SK-N-SH (cell line): ENCODE results near the gene MRC1. TPM values are rescaled to one million over a fixed set of nuclear protein-coding genes. Genes with fewer than 3 reads are reported as not detected.
"Not testable (repeated sequence)": the region's sequence is repeated elsewhere in the genome, so short reads cannot be mapped to it uniquely, and the experiment has no call there.

Experiments
- CTCF ChIA-PET: fragments of 300-600, 350-600 bp; formaldehyde crosslinking; extraction: SDS; loops from one replicate; lab custom pipeline; 2021; lab: Yijun Ruan, JAX
- POLR2A ChIA-PET: fragments of 350-600 bp; sonication (Branson Sonifier 250); formaldehyde crosslinking; extraction: SDS; loops from one replicate; lab custom pipeline; 2020; ENCODE audit warnings: antibody characterized with exemption, inconsistent platforms; lab: Yijun Ruan, JAX
- DNase-seq: peaks from one replicate; pipeline ENCODE4 v3.0.0; 2012
- H2AFZ ChIP-seq: fragments of 200-600 bp; sonication (generic); 2 replicates; pipeline ENCODE4 v1.8.1; 2016; ENCODE audit warnings: antibody characterized with exemption, mild to moderate bottlenecking, low read depth
- H3F3A ChIP-seq: fragments of 200-600 bp; sonication (generic); replicated peaks from 2 replicates; pipeline ENCODE3; 2016; ENCODE audit warnings: antibody characterized with exemption, mild to moderate bottlenecking; ENCODE audit not compliant: insufficient read depth
- H3K27ac ChIP-seq, 2 experiments: fragments of 200-500 bp in 1 of 2; fragments of 200-600 bp in 1 of 2; sonication (Bioruptor generic) in 1 of 2; sonication (generic), shearing (Covaris generic) in 1 of 2; 2 replicates each; pipeline versions ENCODE4 v1.5.1 to v1.6.1; 2014 to 2016; ENCODE audit warnings: low read depth in 2 of 2, inconsistent platforms in 1 of 2, low read length in 1 of 2, mild to moderate bottlenecking in 1 of 2, mixed read lengths in 1 of 2
- H3K27me3 ChIP-seq: fragments of 200-600 bp; sonication (generic), shearing (Covaris generic); 2 replicates; pipeline ENCODE4 v1.6.1; 2016; ENCODE audit warnings: mixed run types; ENCODE audit not compliant: insufficient read depth
- H3K36me3 ChIP-seq, 2 experiments: fragments of 200-500 bp in 1 of 2; fragments of 200-600 bp in 1 of 2; sonication (Bioruptor generic) in 1 of 2; sonication (generic) in 1 of 2; replicated peaks in 1 of 2; 2 replicates each; pipeline versions ENCODE3 to v1.5.1; 2014 to 2016; ENCODE audit warnings: low read length in 1 of 2, mild to moderate bottlenecking in 1 of 2; ENCODE audit not compliant: insufficient read depth in 2 of 2, control insufficient read depth in 1 of 2
- H3K4me1 ChIP-seq, 2 experiments: fragments of 200-500 bp in 1 of 2; fragments of 200-600 bp in 1 of 2; sonication (Bioruptor generic) in 1 of 2; sonication (generic), shearing (Covaris generic) in 1 of 2; 2 replicates each; pipeline versions ENCODE4 v1.5.1 to v1.6.1; 2014 to 2016; ENCODE audit warnings: low read depth in 1 of 2, low read length in 1 of 2, mixed run types in 1 of 2; ENCODE audit not compliant: insufficient read depth in 2 of 2, control insufficient read depth in 1 of 2
- H3K4me2 ChIP-seq: fragments of 200-600 bp; sonication (generic), shearing (Covaris generic); 2 replicates; pipeline ENCODE4 v1.6.1; 2017; ENCODE audit warnings: mixed run types
- H3K4me3 ChIP-seq, 2 experiments: fragments of 200-500 bp in 1 of 2; fragments of 200-600 bp in 1 of 2; sonication (Bioruptor generic) in 1 of 2; sonication (generic), shearing (Covaris generic) in 1 of 2; 2 replicates each; pipeline versions ENCODE4 v1.5.1 to v1.8.1; 2014 to 2016; ENCODE audit warnings: low read depth in 2 of 2, inconsistent platforms in 1 of 2, low read length in 1 of 2, mild to moderate bottlenecking in 1 of 2, mixed read lengths in 1 of 2, moderate library complexity in 1 of 2
- H3K79me2 ChIP-seq: fragments of 200-600 bp; sonication (generic); 2 replicates; pipeline ENCODE4 v1.8.1; 2017; ENCODE audit warnings: mild to moderate bottlenecking; ENCODE audit not compliant: insufficient read depth
- H3K9ac ChIP-seq: fragments of 200-600 bp; sonication (generic); 2 replicates; pipeline ENCODE4 v1.6.1; 2017; ENCODE audit warnings: mixed run types
- H3K9me2 ChIP-seq: fragments of 200-600 bp; sonication (generic); 2 replicates; pipeline ENCODE4 v1.6.1; 2017; ENCODE audit warnings: mixed run types
- H3K9me3 ChIP-seq: fragments of 200-600 bp; sonication (generic); 2 replicates; pipeline ENCODE4 v1.6.1; 2017; ENCODE audit warnings: mixed run types, mild to moderate bottlenecking, moderate library complexity
- H4K20me1 ChIP-seq: fragments of 200-600 bp; sonication (generic); 2 replicates; pipeline ENCODE4 v1.6.1; 2017; ENCODE audit warnings: mild to moderate bottlenecking, mixed run types; ENCODE audit not compliant: insufficient read depth
- CTCF ChIP-seq: fragments of 200-600 bp; sonication (generic); IDR thresholded peaks from 2 replicates; pipeline ENCODE4 v1.6.1; 2017; ENCODE audit warnings: antibody characterized with exemption, mild to moderate bottlenecking, moderate library complexity
- ELF1 ChIP-seq: IDR thresholded peaks from 2 replicates; pipeline ENCODE4 v1.4.0; 2012
- FOXJ3 ChIP-seq: sonication (generic); formaldehyde crosslinking; IDR thresholded peaks from 2 replicates; pipeline ENCODE4 v1.5.1; 2020; ENCODE audit warnings: mild to moderate bottlenecking, missing genetic modification reagents
- GATA2 ChIP-seq: sonication (generic); formaldehyde crosslinking; IDR thresholded peaks from 2 replicates; pipeline ENCODE4 v1.5.0; 2020; ENCODE audit warnings: mild to moderate bottlenecking, missing genetic modification reagents
- IRF3 ChIP-seq: fragments of 150-350 bp; IDR thresholded peaks from 2 replicates; pipeline ENCODE4 v1.6.1; 2016; ENCODE audit warnings: mild to moderate bottlenecking, low read depth, low read length
- JUND ChIP-seq: IDR thresholded peaks from 2 replicates; pipeline ENCODE4 v1.4.0; 2012
- MEF2A ChIP-seq: IDR thresholded peaks from 2 replicates; pipeline ENCODE4 v1.4.0; 2012; ENCODE audit warnings: low read depth, borderline replicate concordance
- NRF1 ChIP-seq: IDR thresholded peaks from 2 replicates; pipeline ENCODE4 v1.6.1; 2012; ENCODE audit warnings: low read depth, mild to moderate bottlenecking, low read length
- RXRA ChIP-seq: IDR thresholded peaks from 2 replicates; pipeline ENCODE4 v1.4.0; 2012; ENCODE audit warnings: low read depth, mild to moderate bottlenecking, borderline replicate concordance
- WGBS: methylation state at CpG from one replicate; pipeline ENCODE4 v1.1.6; 2017; ENCODE audit warnings: low lambda C conversion rate; 5-methylcytosine and 5-hydroxymethylcytosine counted together
- polyA plus RNA-seq, 3 experiments: library from polyadenylated mRNA; depleted of rRNA; stranded (reverse); fragments of >200 nt; gene quantifications; 2 replicates each; pipeline ENCODE4 v1.2.3, GENCODE V29; 2012

The MRC1 gene
- polyA plus RNA-seq, 1 of the 3 experiments (the other 2 are of a cell fraction), result not detected

GRCh38 chr10:17954372-17954771 lies 145.2 kb downstream of the MRC1 start:
- H3K4me2 ChIP-seq, DNase-seq, POLR2A ChIA-PET, H3F3A ChIP-seq, H2AFZ ChIP-seq, H3K36me3 ChIP-seq, H3K27ac ChIP-seq, H3K9me3 ChIP-seq, H3K9me2 ChIP-seq, H3K79me2 ChIP-seq, H3K27me3 ChIP-seq, H4K20me1 ChIP-seq, H3K9ac ChIP-seq, H3K4me3 ChIP-seq, H3K4me1 ChIP-seq: not testable (repeated sequence)
- CTCF ChIA-PET, result interaction anchor here (1.3 kb wide), 1 partner anchor 27 kb away, joined by 3 read pairs; no protein-coding TSS in a partner anchor
- WGBS, result 78% methylated on average over 10 of the region's 10 CpGs

- DNase-seq, result no peak
- CTCF ChIA-PET, result no interaction called here
Measured at GRCh38 chr10:17954861-17955260, 145.7 kb downstream of the MRC1 start.

More at GRCh38 chr10:17954861-17955260, 145.7 kb downstream of the MRC1 start:
- Histone ChIP-seq H3K79me2 (no peaks in the 10 kb centered on the region), H3F3A (no peaks in the 10 kb centered on the region), H3K27ac (no peak overlapping the region), H3K9me2 (no peaks in the 10 kb centered on the region), H3K4me1 (no peaks in the 10 kb centered on the region), H3K4me3 (no peak overlapping the region), H4K20me1 (no peaks in the 10 kb centered on the region), H3K9me3 (no peaks in the 10 kb centered on the region), H2AFZ (no peak overlapping the region), H3K4me2 (no peak overlapping the region), H3K27me3 (no peaks in the 10 kb centered on the region), H3K36me3 (no peaks in the 10 kb centered on the region)
- no peak for TF ChIP-seq IRF3
- TF ChIP-seq ELF1, result no peak
- no peak for TF ChIP-seq MEF2A
- TF ChIP-seq RXRA, result no peak
- no peak for TF ChIP-seq NRF1
- TF ChIP-seq CTCF, result no peak
- TF ChIP-seq JUND, result no peak
- TF ChIP-seq GATA2, result no peak
- TF ChIP-seq FOXJ3 (CRISPR knock-in tag), result no peak
- TF ChIP-seq, all 33 proteins: peak for 0
- no peak overlapping the region for H3K9ac ChIP-seq
- POLR2A ChIA-PET, result no interaction called here
- 66% methylated on average over 2 of the region's 2 CpGs for WGBS
